Caki2 (cell line): Measurements from ENCODE around the gene HEYL. TPM values are rescaled to one million over a fixed set of nuclear protein-coding genes. Genes with fewer than 3 reads are reported as not detected.

Experiments
- DNase-seq: peaks from one replicate; pipeline ENCODE4 v3.0.0-alpha.2; 2015; ENCODE audit warnings: low read depth
- in situ Hi-C: cut with HindIII; loops from 2 replicates; pipeline ENCODE4 v1.10.0; 2016; ENCODE audit warnings: low sequenced_read_pairs, low pct_unique_long_range_greater_than_20kb, mixed read lengths
- total RNA-seq: library from RNA; depleted of rRNA; stranded (reverse); fragments of >200 nt; shearing (Covaris generic); gene quantifications from 2 replicates; pipeline ENCODE4 v1.2.3, GENCODE V29; 2014; ENCODE audit warnings: low replicate concordance; rRNA removed

The HEYL gene
- total RNA-seq = 0.12 and 0.98 TPM in 2 replicates

GRCh38 chr1:39639305-39640130 lies at the start of gene HEYL:
TSS of gene HEYL (minus strand) at chr1:39639643. CDS start at chr1:39639625, 18 bp downstream.
- peak; percentile 82 for DNase-seq
- in situ Hi-C loops = no loop called here

- DNase-seq = no peak
- in situ Hi-C loops = no loop called here
These were observed 49.8 kb upstream of the HEYL start for GRCh38 chr1:39689214-39689613.

DNA sequence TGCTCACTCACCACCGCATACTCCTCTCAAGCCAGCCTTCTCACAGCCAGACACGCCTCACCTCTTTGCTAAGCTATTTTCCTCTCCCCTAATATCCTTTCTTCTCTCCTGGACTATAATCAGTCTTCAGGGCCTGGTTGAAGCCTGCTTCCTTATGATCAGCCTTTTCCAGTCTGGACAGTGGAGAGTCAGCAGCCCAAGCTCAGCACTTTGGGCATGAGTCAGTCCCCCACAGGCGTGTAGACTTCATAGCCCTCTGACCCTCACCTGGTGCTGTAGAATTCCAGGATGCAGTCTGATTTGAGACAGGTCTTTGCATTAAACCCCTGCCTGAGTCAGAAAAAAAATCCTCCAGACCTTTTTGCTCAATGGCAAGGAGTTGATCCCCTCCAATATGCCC lies 49.3 kb upstream of the HEYL start:
- in situ Hi-C loops = no loop called here
- no peak for DNase-seq

- no peak for DNase-seq
- in situ Hi-C loops = no loop called here
These were observed 47.8 kb upstream of the HEYL start for GRCh38 chr1:39687243-39687642.

DNA sequence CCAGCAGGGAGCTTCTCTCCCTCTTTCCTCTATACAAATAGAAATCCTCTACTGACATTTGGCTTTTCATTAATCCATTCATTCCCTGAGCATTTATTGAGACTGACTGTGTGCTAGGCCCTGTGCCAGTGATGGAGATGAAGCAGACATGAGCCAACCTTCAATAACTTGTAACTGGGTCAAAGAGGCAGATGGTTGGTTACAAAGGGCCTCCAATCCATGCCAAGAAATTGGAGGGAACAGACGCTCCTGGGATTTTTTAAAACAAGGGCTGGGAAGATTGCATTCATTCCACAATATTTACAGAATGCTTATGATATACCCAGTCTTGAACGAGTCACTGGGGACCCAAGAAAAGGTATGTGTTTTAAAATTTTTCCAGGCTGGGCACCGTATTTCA lies 45.6 kb upstream of the HEYL start:
- no peak for DNase-seq
- in situ Hi-C loops = no loop called here

DNA sequence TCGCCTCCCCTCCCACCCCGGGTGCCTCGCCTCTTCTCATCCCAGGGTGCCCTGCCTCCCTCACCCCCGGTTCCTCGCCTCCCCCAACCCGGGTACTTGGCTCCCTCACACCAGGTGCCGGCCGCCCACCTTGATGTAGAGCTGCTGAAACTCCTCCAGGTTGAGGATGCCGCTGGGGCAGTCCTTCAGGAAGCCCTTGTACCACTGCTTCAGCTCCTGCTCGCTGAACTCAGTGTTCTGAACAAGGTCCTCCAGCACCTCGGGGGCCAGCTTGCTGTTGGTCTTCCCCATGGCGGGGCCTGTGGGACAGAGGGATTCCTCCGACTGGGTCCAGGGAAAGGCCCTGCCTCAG lies 44.8 kb upstream of the HEYL start:
- in situ Hi-C loops = no loop called here
- no peak for DNase-seq

DNA sequence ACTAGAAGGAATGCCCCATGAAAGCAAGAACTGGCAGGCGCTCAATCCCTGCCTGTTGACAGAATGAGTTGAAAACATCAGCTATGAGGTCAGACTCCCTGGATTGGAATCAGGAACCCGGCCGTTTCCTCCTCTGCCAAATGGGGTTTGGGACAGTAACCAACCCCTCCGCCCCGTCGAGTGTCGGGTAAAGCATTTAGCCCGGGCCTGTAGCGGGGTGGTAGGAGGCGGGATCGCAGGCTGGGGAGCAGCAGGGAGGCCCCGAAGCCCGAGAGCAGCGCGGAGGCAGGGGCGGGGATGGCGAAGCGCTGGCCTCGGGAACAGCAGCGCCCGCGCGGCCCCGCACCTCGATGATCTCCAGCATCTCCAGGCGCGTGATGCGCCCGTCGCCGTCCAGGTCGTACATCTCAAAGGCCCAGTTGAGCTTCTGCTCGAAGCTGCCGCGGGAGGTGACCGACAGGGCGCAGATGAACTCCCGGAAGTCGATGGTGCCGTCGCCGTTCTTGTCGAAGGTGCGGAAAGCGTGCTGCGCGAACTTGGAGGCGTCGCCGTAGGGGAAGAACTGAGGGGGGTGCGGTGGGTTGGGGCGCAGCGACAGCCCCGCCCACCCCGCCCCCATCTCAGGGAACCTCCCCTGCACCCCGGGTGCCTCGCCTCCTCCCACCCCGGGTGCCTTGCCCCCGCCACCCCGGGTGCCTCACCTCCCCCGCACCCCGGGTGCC lies 44.3 kb upstream of the HEYL start:
- DNase-seq = no peak
- in situ Hi-C loops = no loop called here

DNA sequence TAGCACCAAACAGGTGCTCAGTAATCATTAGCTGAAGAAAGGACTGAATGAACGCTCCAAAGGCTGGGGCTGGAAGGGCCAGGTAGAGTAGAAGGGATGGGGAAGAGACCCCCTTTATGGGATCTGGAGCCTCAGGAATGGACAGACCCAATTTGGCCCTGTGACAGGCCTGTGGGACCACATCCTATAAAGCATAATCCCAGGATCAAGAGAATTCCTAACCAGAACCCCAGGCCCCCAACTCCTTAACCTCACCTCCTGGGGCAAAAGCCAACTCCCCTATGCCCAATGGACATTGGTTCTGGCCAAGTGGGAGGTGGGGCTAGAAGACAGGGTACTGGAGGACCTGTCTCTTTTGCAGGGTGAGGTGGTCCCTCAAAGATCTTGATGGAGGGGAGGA lies 42.6 kb upstream of the HEYL start:
- in situ Hi-C loops = no loop called here
- no peak for DNase-seq

DNA sequence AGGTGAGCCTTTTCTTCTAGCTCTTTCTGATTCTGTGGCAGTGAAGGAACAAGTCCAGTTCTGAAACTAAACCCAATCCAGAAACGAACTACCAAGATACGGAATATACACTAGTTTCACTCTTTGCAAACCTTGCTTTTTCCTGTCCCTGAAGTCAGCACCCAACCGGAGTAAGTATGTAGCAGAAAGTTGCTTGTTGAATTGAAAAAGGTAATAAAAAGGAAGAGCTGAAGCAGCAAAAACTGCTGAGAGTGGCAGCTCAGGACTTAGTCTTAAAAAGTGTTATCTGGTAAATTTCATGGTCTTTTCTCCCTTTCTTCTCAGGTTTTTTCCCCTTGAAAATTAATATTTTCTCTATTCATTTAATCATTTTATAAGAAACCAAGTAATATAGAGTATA lies 41.9 kb upstream of the HEYL start:
- in situ Hi-C loops = no loop called here
- DNase-seq = no peak

GRCh38 chr1:39680751-39681150 lies 41.3 kb upstream of the HEYL start:
- in situ Hi-C loops = no loop called here
- DNase-seq = no peak

DNA sequence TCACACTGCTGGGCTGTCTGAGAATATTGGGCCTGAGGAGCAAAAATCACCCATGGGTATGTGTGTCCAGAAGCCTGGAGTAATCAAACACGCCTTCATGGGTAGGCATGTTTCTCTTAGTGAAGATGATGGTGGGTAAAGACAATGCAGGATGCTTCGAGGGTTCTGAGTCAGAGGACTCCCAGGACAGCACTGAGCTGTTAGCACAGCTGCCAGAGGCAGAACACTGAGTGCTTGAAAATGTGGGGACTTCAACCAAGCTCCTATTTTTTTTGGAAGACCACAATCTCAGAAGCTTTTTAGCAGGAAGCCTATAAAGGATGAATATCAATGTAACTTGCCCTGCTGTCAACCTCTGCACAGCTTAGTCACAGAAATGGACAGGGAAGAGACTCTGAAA lies 40.4 kb upstream of the HEYL start:
- in situ Hi-C loops = no loop called here
- DNase-seq = no peak

DNA sequence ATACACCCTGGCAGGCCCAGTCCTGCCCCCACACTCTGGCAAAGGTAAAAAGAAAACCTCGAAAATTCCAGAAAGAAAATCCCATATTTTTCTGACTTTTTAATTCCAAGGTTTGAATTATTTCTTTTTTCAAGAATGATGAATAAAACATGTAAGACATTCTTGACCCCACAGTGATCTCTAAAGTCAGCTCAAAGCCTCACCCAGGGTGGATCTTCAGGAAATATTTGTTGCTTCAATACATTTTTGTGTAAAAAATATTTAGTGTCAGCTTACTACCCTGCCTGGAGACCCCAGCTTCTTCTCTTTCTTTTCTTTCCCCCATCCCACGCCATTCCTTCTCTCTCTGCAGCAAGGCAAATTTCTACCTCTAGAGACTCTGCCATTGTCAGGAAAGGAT lies 39.4 kb upstream of the HEYL start:
- no peak for DNase-seq
- in situ Hi-C loops = no loop called here

DNA sequence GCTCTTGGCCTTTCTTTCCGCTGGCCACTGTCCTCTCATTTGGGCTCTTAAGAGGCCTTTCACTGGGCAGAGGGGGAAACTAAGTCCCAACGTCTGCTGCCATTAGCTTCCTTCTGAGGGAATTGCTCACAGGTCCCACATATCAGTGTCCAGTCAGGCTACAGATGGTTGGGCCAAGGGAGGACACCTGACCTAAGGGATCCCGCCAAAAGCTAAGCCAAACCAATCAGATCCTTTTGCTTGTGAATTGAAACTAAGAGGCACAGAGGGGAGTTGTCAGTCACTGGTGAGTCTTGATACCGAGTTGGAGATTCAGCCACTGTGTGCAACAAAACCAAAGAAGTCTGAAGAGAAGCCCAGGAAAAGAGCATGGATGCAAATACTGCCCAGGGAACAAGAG lies 38.2 kb upstream of the HEYL start:
- in situ Hi-C loops = no loop called here

DNA sequence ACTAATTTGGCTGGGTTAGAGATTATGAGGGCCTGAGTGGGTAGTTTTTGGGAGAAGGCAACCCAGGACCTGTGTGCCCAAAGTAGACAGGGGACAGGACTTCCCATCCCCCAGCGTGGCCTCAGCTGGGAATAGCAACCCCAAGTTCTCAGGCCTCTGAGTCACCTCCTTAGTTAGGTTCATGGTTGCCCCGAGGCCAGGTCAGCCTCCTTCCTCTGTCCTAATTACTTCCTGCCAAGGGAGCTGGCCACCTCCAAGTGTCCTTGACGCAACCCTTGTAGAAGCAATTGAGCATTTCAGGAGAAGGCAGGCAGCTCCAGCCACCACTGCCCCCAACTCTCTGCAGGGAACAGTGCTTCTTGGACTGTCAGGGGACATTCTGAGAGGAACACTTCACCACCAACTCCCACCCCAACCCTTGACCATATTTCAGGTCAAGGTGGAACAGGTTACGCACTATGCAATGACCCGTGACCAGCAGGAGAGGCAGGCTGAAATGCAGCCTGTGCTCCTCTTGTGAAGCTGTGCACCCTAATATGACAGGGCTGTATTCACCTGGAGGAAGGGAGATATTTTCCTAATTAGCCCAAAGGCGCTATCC lies 37.6 kb upstream of the HEYL start:
- no peak for DNase-seq
- in situ Hi-C loops = no loop called here

More for the DNA sequence above, 38.2 kb upstream of the HEYL start:
- DNase-seq = no peak

- in situ Hi-C loops = no loop called here
- no peak for DNase-seq
These were observed 35.8 kb upstream of the HEYL start for GRCh38 chr1:39675220-39675619.

DNA sequence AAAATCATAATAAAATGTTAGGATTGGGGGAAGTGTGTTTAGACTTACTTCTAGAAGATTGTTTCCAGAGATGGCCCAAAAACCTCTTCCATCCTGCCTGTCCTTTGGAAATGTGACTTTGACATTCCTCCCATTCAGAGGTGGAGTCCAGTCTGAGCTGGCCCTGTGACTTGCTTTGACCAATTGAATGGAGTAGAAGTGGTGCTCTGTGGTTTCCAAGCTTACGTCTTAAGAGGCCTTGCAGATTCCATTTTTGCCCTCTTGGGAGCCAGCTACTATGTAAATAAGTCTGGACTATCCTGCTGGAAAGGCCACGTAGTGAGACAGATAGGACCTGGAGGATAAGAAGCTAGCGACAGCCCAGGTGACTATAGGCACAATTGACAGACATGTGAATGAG lies 33.8 kb upstream of the HEYL start:
- no peak for DNase-seq
- in situ Hi-C loops = no loop called here

GRCh38 chr1:39672551-39672947 lies 33.1 kb upstream of the HEYL start:
- in situ Hi-C loops = no loop called here
- no peak for DNase-seq

DNA sequence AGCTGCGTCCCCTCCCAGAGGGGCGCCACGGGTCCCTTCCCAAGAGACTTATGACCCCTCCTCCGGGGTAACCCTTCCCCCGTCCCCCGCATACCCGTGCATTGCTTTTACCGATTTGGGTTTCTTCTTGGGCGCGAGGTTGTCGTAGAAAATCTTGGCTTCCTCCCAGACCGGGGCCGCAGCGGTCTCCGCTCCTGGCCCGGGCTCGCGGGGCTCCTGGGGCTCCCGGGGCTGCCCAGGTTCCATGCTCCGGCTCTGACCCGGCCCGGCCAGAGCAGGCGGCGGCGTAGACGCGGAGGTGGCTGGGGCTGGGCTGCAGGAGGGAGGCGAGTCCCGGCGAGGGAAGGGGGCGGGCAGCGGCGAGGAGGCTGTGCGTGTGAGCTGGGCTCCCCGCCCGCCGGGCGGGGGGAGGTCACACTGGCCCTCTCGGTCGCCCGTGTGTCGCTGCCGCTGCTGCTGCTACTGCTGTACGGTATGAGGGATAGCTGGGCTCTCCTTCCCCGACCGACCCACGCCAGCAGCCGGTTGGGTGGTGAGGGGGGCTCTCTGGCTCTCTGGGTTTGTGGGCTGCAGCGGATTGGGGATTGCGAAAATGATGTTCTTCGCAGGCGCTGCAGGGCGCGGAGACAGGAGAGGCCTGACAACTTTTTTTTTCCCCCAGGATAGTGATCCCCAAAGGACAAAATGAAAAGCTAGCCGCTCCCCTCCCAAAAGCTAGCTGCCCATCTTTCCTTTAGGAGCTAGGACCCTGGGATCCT lies 32.5 kb upstream of the HEYL start, which contains the start of gene NT5C1A:
NT5C1A (minus strand) TSS at position 315 of the 758 bp plus-strand sequence; CDS start at position 246, 69 bp downstream.
- no peak for DNase-seq
- in situ Hi-C loops = no loop called here

GRCh38 chr1:39671433-39671792 lies 32.0 kb upstream of the HEYL start:
- in situ Hi-C loops = no loop called here
- no peak for DNase-seq
